Measurements from ENCODE around the gene PCDH10.
A peak's percentile ranks its signal among the peaks of the same experiment; 100 is the strongest.

Gene PCDH10

GRCh38 chr4:133150486-133151340 is 1.6 kb downstream of the PCDH10 start:
- DNase-seq (ENCODE audit: low read depth in 2 of 2), result no peak

- no peak for DNase-seq (ENCODE audit: low read depth in 2 of 2)
Measured at GRCh38 chr4:133151341-133151690, 2.2 kb downstream of the PCDH10 start.

- DNase-seq (ENCODE audit: low read depth in 2 of 2), result no peak
Measured at GRCh38 chr4:133151691-133152329, 2.7 kb downstream of the PCDH10 start.

GRCh38 chr4:133152330-133152821 is 3.3 kb downstream of the PCDH10 start:
- no peak for DNase-seq (ENCODE audit: low read depth in 2 of 2)

GRCh38 chr4:133152831-133153481 is 3.9 kb downstream of the PCDH10 start:
- DNase-seq (ENCODE audit: low read depth in 2 of 2), result no peak

GRCh38 chr4:133154725-133155124 is 5.6 kb downstream of the PCDH10 start:
- no peak for DNase-seq (ENCODE audit: low read depth in 2 of 2)

GRCh38 chr4:133156096-133156495 is 7.0 kb downstream of the PCDH10 start:
- no peak for DNase-seq (ENCODE audit: low read depth in 2 of 2)

GRCh38 chr4:133156556-133156955 is 7.5 kb downstream of the PCDH10 start:
- no peak for DNase-seq (ENCODE audit: low read depth in 2 of 2)

- no peak for DNase-seq (ENCODE audit: low read depth in 2 of 2)
Measured at GRCh38 chr4:133157460-133158160, 8.5 kb downstream of the PCDH10 start.

GRCh38 chr4:133160853-133161252 is 11.8 kb downstream of the PCDH10 start:
- DNase-seq (ENCODE audit: low read depth in 2 of 2), result no peak

GRCh38 chr4:133161570-133162295 is 12.6 kb downstream of the PCDH10 start:
- DNase-seq (ENCODE audit: low read depth in 2 of 2), result no peak

GRCh38 chr4:133162941-133163340 is 13.8 kb downstream of the PCDH10 start:
- DNase-seq (ENCODE audit: low read depth in 2 of 2), result no peak

GRCh38 chr4:133178956-133179355 is 29.9 kb downstream of the PCDH10 start:
- peak; percentile 10 to 17 for DNase-seq (ENCODE audit: low read depth in 2 of 2)

GRCh38 chr4:133186210-133186609 is 37.1 kb downstream of the PCDH10 start:
- DNase-seq (ENCODE audit: low read depth in 2 of 2), result no peak

GRCh38 chr4:133186845-133187244 is 37.8 kb downstream of the PCDH10 start:
- DNase-seq (ENCODE audit: low read depth in 2 of 2), result no peak

- DNase-seq (ENCODE audit: low read depth in 2 of 2), result no peak
Measured at GRCh38 chr4:133188433-133189146, 39.5 kb downstream of the PCDH10 start.

GRCh38 chr4:133189147-133189517 is 40.0 kb downstream of the PCDH10 start:
- no peak for DNase-seq (ENCODE audit: low read depth in 2 of 2)

- DNase-seq (ENCODE audit: low read depth in 2 of 2), result no peak
Measured at GRCh38 chr4:133190098-133190497, 41.0 kb downstream of the PCDH10 start.

- DNase-seq (ENCODE audit: low read depth in 2 of 2), result no peak
Measured at GRCh38 chr4:133208694-133209285, 59.7 kb downstream of the PCDH10 start.

GRCh38 chr4:133233922-133234321 is 84.8 kb downstream of the PCDH10 start:
- DNase-seq (ENCODE audit: low read depth in 2 of 2), result no peak

Data from fibroblast of skin of left quadriceps (primary cell).